HG03159 (cell line): ENCODE measurements around the gene FAM193A.
A peak's percentile ranks its signal among the peaks of the same experiment; 100 is the strongest.

Experiments used
- ATAC-seq: cut with Tn5 transposase; IDR thresholded peaks from one replicate; pipeline ENCODE4 v1.9.1; 2021; ENCODE audit warnings: mild to moderate bottlenecking, moderate library complexity; ENCODE audit not compliant: unreplicated experiment

FAM193A gene, protein sequence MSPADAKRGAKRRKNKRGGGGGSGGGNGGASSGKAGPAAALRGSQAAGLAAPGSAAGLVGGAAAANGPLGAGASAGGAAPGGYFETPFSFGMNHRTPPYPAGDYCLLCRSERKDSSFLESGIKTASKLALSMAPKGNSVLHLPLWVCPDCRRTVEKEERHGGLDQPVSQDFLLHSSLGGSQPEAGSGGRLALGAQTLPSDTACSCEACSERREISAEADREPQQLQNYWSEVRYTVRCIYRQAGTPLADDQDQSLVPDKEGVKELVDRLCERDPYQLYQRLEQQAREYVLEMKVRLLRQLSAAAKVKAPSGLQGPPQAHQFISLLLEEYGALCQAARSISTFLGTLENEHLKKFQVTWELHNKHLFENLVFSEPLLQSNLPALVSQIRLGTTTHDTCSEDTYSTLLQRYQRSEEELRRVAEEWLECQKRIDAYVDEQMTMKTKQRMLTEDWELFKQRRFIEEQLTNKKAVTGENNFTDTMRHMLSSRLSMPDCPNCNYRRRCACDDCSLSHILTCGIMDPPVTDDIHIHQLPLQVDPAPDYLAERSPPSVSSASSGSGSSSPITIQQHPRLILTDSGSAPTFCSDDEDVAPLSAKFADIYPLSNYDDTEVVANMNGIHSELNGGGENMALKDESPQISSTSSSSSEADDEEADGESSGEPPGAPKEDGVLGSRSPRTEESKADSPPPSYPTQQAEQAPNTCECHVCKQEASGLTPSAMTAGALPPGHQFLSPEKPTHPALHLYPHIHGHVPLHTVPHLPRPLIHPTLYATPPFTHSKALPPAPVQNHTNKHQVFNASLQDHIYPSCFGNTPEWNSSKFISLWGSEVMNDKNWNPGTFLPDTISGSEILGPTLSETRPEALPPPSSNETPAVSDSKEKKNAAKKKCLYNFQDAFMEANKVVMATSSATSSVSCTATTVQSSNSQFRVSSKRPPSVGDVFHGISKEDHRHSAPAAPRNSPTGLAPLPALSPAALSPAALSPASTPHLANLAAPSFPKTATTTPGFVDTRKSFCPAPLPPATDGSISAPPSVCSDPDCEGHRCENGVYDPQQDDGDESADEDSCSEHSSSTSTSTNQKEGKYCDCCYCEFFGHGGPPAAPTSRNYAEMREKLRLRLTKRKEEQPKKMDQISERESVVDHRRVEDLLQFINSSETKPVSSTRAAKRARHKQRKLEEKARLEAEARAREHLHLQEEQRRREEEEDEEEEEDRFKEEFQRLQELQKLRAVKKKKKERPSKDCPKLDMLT (N-terminal part only)

DNA sequence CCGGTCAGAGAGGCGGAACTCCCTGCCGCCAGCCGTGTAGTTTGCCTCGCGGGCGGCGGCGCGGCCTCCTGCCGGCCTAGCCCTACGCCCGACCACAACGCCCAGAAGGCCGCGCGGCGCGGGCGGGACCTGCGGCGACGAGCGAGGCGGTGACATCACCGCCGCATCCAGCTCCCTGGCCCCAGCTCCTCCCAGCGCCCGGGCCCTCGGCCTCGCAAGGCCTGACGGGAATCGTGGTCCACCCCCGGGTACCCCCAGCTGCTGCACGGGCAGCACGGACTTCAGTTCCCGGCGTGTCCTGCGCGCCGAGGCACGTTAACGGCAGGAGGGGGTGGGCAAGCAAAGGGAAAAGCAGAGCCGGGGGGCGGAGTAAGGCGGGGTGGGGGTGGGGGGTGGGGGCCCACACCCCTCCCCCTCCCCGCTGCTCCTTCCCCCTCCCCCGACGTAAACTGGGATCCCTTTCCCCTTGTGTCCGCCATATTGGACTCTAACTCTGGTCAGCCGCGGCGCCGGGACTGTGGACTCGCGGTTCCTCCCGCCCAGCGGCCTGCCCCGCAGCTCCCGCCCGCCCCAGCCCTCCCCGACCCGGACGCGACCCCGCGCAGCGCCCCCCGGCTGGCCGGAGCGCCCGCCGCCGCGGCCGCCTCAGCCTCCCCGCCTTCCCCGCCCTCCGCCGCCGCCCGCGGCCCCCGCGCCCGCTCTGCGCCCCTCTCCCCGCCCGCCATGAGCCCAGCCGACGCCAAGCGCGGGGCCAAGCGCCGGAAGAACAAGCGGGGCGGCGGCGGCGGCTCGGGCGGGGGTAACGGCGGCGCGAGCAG, at the start of gene FAM193A:
Gene FAM193A, plus strand, starts transcription at position 455 of the 818 bp plus-strand sequence. Its CDS starts 269 bp downstream, at position 724.
- peak; percentile 81 for ATAC-seq

DNA sequence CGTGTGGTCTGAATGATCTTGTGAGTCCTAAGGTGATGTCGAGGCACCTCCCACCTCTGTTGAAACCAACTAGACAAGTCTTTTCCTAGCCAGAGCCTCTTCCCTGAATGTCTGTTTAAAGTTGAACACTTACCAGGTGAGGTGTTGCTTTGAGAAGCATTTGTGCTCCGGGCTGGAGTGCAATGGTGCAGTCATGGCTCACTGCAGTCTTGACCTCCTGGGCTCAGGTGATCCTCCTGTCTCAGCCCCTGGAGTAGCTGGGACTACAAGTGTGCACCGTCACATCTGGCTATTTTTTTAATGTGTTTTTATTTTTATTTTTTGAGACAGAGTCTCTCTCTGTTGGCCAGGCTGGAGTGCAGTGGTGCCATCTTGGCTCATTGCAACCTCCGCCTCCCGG, 49.5 kb upstream of the FAM193A start:
- no peak for ATAC-seq

DNA sequence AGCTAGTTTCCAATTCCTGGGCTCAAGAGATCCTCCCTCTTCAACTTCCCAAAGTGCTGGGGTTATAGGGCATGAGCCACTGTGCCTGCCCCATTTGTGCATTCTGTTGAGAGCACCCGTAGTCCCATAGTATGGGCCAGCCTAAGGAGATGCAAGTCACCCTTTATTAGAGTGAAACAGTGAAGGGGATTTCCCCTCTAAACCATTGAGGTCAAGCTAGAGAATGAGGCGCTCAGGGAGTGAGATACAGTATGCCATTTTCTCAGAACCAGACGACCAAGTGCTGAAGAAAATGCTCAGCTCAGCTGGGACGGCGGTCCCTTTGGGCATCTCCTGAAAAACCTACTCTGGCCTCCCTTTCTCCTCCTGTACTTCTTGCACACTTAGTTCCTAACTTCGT, 48.8 kb upstream of the FAM193A start:
- no peak for ATAC-seq

DNA sequence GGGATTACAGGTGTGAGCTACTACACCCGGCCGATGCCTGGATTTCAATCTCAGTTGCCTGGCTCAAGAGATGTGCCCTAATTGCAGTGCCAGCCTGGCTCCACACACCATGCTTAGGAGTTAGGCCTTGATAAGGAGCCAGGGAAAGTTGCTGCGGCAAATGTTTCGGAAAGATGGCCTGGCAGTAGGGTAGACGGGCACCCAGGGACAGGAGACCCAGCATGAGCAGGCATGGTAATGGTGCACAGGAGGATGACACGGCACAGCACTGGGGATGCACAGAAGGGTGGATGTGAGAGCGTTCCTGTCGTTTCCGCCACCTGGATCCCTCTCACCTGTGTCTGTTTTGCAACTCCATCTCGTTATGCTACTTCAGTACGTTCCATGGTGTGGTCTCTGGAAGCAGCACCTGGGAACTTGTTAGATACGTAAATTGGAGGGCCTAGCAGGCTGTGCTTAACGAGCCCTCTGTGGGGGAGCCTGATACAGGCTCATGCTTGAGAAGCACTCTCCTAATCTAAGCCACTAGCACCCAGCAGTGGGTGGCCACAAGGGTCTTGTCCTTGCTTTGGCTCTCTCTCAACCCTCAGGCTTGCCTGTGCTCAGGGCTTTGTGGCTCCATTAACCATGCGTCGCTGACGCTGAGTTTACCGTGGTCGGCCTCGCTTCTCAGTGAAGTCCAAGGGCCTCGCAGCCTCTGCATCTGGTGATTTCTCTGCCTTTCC, 47.2 kb upstream of the FAM193A start:
- no peak for ATAC-seq

DNA sequence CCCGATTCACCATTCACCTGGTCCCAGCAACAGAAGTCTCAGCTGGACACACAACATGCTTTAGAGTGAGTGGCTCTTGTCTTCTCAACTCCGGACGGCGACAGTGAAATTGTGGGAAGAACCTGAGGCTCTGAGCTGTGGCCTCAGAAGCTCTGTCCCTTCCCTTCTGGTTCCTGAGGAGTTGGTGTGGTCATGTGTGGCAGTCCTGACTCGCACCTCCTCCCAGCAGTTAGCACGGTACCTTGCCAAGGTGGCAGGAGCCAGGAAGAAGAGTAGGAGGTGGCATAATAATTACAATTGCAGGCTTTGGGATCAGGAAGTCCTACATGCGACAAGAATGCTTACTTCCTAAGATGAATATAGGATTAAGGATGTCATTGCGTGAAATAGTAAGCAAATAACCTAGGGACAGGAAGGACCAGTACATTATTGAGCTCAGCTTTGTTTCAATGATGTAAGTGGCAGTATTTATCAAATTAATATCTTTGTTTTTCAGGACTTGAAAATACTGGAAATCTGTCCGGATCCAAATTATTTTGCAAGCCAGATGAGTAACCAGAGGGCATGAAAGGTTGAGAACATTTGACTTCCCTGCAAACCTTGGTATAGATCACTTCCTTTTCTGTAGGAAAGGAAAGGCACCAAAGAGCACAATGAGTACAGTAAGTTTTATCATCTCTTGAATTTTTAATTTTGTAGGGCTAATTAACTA, 46.5 kb upstream of the FAM193A start:
- no peak for ATAC-seq

DNA sequence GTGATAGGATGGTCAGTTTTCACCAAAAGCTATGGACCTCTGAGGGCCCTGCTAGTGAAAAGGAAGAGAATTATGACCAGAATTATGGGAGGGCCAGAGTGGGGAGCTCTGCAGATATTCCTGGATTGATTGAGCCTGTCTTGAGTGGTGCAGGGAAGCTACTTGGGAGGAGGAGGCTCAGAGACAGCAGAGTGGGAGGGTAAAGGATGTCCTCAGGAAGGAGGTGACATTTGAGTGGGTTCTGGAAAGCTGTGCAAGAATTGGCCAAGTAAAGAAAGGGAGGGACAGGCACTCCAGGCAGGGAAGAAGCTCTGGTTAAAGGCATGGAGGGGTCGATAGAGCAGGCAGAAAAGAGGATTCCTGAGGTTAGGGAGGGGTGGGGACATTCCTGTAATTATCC, 43.5 kb upstream of the FAM193A start:
- ATAC-seq: no peak

DNA sequence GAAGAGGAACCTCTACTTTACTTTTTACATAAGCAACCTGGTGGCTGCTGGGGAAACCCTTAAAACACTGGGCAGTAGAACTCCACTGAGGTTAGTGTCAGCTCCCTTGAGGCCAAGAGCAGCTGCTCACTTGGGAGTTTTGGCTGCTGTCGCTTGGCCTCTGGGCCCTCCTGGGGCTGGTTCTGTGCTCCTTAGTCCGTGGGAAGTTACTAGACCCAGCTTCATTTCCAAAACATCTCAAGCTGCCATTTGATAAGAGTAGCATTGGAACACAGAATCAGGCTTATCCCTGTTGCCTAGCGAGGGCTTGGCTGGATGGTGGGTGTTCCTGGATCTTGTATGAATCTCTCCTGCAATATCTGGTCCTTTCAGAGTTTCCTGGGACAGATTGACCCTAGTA, 41.5 kb upstream of the FAM193A start:
- no peak for ATAC-seq

DNA sequence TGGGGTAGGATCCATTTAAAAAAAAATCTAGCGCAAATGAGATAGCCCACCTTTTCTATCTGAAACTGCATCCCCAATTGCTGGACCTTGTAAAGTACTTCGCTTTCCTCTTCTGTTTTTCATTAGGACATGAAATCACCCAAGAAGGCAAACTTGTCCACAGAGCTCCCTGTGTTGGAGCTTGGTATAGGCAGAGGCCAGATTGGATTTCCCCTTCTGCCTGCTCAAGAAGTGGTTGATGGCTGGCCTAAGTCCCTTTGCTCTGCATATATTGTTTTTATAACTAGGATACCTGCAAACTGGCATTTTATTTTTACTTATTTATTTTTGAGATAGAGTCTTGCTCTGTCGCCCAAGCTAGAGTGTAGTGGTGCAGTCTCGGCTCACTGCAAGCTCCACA, 39.1 kb upstream of the FAM193A start:
- no peak for ATAC-seq

DNA sequence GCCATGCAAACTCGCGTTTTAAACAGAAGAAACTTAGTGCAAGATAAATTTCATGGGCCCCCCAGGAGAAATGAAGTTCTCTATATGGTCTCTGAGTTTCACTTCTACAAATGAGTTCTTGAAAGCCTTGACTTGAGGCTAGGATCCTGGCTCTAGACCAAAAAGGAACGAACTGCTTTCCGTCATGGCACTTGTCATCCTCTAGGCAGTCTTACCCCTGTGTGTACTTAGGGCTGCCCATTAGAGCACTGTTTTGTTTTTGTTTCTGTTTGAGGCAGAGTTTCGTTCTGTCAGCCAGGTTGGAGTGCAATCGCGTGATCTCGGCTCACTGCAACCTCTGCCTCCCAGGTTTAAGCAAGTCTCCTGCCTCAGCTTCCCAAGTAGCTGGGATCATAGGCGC, 38.5 kb upstream of the FAM193A start:
- peak; percentile 92 for ATAC-seq

DNA sequence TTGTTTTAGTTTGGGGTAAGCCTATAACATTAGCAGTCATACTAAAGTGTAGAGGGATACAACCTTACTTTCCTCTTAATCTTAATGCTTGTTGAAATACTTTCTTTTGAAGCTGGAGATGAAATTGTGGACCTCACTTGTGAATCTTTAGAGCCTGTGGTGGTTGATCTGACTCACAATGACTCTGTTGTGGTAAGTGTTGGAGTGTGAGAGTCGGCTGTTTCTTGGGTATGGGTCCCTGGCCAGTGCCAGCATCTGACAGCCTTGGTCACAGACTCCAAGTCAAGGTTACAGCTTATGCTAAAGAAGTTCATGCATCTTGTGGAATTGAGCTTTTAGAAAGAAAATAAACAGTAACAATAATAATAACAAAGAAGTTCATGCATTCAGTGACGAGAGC, 35.9 kb upstream of the FAM193A start:
- ATAC-seq: no peak

DNA sequence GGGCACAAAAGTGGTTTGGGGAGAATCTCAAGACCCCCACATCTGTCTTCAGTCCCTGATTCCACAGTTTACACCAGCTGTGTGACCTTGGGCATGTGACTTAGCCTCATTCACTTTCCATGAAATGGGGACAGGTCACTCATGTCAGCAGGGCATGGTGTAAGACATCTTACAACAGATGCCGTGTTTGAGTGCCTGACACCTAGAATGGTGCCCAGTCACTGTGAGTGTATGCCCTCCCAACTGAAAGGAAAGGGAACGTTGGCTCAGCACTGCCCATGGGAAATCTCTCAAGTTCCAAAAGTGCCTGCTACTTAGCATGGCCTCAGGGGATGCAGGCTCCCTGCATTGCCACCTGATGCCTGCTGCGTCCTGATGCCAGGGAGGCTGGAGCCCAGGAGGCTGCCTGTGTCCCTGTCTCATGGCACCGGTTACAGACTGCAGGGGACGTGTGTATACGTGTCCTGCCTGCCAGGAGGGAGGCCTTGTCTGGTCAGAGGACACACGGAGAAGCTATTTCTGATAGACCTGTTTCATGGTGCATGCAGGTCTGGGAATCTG, 35.3 kb upstream of the FAM193A start:
- ATAC-seq: no peak

DNA sequence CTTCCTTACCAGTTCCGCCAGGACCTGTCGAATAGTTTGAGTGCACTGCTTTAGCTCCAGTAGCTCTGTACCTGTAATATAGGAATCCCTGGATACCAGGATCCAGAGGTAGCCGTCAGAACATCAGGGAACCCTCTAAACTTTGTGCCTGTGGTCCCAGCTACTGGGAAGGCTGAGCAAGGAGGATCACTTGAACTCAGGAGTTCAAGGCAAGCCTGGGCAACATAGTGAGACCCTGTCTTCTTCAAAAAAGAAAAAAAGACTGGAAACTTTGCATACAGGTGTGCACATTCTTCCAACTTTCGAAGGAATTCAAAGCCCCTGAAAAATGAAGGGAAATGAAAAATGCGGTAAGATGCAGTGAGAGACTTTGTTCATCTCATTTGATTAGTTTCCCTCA, 32.6 kb upstream of the FAM193A start:
- no peak for ATAC-seq

DNA sequence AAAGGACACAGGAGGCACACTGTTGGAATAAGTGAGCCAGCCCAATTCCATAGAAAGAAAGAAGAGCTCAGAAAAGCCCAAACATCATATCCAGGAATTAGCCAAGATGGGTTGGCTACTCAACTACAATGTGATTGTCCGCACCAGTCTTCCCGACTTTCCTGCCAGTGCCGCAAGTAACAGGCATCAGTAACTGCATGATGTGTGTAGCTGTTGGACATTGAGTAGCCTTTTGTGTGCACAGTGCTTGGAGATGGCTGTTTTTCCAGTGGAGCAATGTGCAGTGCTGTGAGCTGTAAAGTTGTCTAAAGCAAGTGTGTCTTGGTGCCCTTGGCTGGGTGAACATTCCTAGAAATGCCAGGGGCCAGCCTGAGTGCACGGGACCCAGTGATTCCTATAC, 29.2 kb upstream of the FAM193A start:
- no peak for ATAC-seq

DNA sequence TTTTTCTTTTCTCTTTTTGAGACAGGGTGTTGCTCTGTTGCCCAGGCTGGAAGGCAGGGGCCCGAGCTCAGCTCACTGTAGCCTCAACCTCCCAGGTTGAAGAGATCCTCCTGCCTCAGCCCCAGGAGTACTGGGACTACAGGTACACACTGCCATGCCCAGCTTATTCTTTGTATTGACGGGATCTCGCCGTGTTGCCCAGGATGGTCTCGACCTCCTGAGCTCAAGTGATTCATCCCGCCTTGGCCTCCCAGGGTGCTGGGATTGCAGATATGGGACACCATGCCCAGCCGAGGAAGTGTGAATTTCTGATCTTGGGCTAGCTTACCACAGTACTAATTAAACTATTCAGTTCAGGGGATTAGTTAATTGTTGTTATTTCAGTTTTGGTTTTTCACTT, 28.6 kb upstream of the FAM193A start:
- no peak for ATAC-seq

DNA sequence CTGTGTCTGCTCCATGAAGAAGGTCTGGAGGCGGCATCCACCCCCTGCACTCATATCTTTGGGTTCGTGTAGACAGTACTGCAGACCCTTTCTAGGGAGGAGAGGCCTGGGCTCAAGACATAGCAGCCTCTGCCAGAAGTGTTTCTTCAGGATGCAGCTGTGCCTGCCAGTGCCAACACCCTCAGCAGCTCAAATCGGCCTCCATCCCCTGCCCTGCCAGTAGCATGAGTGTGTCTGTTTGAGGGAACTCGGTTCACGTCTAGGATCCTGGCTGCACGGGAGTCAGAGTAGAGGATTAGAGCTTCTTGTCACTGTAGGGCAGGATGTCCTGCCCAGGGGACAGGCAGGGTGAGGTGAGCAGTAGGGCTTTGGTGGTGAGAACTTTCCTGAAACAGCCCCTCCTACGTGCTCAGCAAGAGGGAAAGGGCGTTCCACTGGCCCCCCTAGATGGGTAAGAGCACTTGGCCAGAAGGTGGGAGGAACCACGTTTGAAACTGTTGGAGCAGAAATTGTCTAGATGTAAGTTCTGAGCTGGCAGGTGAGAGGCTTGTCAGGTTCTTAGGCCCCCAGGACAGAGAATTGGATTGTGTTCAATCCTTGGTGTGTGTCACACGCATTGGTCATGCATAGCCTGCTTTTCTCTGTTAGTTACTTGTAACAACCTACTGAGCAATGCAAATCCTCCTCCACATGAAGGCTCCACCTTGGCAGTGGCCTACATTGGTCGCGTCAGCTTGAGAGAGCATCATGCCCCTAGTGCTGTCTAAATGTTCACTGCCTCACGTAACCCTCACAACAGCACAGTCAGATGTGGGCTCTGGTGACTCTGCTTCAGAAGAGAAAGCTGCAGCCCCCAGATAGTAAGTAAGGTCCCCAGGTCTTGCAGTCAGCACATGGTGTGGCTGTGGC, 25.8 kb upstream of the FAM193A start:
- ATAC-seq: no peak

DNA sequence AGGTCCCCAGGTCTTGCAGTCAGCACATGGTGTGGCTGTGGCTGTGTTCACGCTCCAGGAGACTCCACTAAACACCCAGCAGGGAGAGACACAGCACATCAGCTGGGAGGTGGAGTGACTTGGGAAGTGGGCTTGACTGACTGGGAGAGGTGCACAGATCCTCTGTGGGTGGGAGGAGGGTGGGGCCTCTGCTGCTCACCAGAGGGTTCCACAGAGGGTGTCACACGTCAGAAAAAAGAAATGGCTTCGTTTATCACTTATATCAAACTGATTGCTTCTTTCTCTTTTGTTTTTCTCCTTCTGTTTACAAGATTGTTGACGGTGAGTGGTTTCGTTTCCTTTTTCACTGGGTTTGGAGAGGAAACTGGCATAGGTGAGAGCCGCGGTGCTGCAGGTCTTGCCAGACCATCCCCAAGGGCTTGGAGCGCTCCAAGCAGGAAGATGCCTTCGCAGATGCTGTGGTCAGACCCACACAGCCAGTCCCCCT, 24.8 kb upstream of the FAM193A start:
- no peak for ATAC-seq

DNA sequence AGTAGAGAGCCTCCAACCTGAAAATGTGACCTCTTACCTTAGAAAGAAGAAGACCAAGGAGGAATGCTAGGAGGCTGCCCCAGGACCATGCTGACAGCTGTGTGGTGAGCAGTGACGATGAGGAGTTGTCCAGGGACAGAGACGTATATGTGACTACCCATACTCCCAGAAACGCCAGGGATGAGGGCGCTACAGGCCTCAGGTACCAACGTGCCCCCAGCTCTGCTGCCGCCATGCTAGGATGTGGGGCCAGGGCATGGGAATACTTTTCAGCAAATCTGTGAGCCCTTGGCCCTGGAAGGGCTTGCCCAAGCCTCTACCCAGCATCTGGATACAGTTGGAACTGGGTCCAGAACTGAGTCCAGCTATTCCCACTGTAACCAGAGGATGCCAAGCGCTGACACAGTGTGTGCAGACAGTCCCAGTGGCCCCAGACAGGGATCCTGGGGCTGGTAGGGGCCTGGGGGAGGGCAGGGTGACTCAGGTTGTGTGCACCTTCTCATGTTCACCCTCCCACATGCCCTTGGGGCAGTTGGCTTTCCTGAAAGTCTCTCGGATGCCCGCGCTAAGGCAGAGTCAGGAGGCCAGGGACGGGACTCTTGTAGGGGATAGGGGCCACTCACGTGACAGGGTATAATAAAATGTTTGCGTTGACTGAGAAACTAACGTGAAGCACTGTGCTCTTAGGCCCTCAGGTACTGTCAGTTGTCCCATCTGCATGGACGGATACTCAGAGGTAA, 23.9 kb upstream of the FAM193A start:
- ATAC-seq: no peak
